Stomach (tissue), 4 donors: ENCODE results near the gene MIPEP.

Source experiments
- POLR2A ChIP-seq, 4 donors: fragments of 450-650 bp; IDR thresholded peaks; one replicate each; pipeline ENCODE4 v1.6.1; 2016; ENCODE audit warnings: antibody characterized with exemption in 4 of 4, control low read depth in 2 of 4, mild to moderate bottlenecking in 1 of 4, moderate library complexity in 1 of 4
- POLR2AphosphoS5 ChIP-seq, 3 donors: sonication (generic); formaldehyde crosslinking; IDR thresholded peaks; one replicate each; pipeline ENCODE4 v1.6.1; 2016; ENCODE audit warnings: antibody characterized with exemption in 3 of 3
- TF ChIP-seq, protein P1 (sequence below), 7 experiments: fragments of 450-650 bp in 4 of 7; fragments of 200-600 bp in 3 of 7; sonication (generic) in 3 of 7; IDR thresholded peaks; one replicate each; pipeline ENCODE4 v1.5.1; 2016 to 2019; ENCODE audit warnings: antibody characterized with exemption in 7 of 7, control low read depth in 2 of 7, mild to moderate bottlenecking in 1 of 7

DNA sequence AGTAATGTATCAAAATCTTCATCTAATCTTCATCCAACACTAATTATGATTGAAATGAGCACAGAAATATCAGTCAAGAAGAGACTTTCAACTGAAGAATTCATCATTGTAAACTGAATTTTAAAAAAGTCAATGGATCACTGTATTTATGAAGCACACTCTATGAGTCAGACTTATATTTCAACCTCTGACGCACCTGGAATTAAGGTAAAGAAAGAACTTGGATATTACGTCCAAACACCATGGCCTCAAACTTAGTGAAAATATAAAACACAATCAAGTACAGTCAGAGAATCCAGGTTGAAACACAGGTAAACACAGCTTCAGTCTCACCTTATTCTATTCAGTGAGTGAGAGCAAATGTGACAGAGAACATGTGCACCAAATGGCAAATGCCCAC, 39.5 kb downstream of the MIPEP start:
- TF ChIP-seq, protein P1, sequence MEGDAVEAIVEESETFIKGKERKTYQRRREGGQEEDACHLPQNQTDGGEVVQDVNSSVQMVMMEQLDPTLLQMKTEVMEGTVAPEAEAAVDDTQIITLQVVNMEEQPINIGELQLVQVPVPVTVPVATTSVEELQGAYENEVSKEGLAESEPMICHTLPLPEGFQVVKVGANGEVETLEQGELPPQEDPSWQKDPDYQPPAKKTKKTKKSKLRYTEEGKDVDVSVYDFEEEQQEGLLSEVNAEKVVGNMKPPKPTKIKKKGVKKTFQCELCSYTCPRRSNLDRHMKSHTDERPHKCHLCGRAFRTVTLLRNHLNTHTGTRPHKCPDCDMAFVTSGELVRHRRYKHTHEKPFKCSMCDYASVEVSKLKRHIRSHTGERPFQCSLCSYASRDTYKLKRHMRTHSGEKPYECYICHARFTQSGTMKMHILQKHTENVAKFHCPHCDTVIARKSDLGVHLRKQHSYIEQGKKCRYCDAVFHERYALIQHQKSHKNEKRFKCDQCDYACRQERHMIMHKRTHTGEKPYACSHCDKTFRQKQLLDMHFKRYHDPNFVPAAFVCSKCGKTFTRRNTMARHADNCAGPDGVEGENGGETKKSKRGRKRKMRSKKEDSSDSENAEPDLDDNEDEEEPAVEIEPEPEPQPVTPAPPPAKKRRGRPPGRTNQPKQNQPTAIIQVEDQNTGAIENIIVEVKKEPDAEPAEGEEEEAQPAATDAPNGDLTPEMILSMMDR (IDR thresholded peaks at IDR 0.05), result no peak
- TF ChIP-seq POLR2A (IDR thresholded peaks at IDR 0.05), result no peak
- no peak for TF ChIP-seq POLR2AphosphoS5 (IDR thresholded peaks at IDR 0.05)
